ENCODE measurements around the gene TSNAX.
A peak's percentile ranks its signal among the peaks of the same experiment; 100 is the strongest.
"Not testable (repeated sequence)": the region's sequence is repeated elsewhere in the genome, so short reads cannot be mapped to it uniquely, and the experiment has no call there.

Gene TSNAX, protein sequence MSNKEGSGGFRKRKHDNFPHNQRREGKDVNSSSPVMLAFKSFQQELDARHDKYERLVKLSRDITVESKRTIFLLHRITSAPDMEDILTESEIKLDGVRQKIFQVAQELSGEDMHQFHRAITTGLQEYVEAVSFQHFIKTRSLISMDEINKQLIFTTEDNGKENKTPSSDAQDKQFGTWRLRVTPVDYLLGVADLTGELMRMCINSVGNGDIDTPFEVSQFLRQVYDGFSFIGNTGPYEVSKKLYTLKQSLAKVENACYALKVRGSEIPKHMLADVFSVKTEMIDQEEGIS

DNA sequence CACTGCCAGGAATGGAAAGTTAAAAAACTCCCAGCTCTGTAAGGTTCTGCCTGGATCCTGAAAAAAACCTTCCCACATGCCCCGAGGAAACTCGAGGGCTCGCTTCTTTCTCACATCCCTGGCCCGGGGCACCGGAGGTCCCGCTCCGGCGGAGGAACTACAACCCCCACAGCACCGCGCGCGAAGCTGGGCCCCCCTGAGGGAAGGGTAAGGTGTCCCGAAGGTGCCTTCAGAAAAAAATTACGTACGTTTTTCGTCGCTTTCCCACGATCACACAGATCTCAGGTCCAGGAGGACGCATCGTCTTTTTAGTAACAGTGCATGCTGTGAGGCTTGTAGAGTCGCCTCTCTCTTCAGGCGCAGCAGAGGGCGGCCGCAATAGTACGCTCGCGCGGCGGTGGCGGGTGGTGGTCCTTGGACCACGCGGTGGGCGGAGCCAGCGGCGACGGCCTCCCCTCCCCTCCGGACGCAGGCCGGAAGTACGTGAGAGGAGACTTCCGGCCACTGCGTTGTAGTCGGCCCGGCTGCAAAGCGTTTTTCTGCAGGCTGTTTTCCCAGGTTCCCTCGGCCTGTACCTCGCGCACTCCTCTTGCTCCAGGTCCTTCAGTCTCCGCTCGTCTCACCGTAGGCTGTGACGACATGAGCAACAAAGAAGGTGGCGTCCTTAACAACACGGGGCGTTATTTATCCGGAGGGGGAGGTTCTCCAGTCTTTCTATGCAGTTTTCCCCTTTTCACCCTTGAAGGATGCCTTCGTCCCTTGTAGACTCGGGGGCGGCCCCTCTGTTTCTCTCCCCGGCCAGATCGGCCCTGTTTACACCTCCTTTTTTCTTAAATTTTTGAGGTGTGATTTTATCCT lies at the start of gene TSNAX:
TSNAX (plus strand) TSS at position 498 of the 858 bp plus-strand sequence; CDS start at position 640, 142 bp downstream.
- peak; percentile 94 for DNase-seq

DNA sequence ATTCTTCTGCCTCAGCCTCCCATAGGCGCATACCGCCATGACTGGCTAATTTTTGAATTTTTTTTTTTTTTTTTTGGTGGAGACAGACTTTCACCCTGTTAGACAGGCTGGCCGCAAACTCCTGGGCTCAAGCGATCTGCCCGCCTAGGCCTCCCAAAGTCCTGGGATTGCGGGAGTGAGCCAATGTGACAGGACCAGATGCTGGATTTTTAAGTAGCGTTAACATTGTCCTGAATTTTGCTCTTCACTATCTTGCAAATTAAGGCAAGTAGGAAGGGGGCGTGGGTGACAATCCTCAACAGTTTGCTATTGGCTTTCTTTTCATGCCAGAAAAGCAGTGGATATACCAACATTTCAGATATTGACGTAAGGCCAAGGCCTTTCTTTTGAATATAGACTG lies 49.7 kb upstream of the TSNAX start:
- DNase-seq = no peak

DNA sequence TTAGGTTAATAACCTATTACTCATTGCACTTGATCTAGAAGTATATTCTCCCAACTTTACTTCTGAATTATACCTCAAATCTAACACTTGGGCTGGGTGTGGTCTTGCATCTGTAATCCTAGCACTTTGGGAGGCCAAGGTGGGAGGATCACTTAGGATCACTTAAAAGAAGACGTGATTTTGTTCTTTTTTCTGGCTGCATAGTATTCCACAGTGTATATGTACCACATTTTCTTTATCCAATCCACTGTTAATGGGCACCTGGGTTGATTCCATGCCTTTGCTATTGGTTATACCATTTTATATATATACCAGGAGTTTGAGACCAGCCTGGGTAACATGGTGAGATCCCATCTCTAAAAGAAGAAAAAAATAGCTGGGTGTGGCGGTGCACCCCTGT lies 48.5 kb upstream of the TSNAX start:
- no peak for DNase-seq

DNA sequence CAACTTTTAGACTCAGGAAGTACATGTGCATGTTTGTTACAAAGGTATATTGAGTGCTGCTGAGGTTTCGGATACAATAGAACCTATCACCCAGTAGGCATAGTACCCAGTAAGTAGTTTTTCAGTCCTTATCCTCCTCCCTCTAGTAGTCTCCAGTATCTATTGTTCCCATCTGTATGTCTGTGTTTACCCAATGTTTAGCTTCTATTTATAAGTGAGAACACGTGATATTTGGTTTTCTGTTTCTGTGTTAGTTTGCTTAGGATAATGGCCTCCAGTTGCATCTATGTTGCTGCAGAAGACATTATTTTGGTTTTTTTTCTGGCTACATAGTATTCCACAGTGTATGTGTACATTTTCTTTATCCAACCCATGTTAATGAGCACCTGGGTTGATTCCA lies 47.2 kb upstream of the TSNAX start:
- DNase-seq = no peak

DNA sequence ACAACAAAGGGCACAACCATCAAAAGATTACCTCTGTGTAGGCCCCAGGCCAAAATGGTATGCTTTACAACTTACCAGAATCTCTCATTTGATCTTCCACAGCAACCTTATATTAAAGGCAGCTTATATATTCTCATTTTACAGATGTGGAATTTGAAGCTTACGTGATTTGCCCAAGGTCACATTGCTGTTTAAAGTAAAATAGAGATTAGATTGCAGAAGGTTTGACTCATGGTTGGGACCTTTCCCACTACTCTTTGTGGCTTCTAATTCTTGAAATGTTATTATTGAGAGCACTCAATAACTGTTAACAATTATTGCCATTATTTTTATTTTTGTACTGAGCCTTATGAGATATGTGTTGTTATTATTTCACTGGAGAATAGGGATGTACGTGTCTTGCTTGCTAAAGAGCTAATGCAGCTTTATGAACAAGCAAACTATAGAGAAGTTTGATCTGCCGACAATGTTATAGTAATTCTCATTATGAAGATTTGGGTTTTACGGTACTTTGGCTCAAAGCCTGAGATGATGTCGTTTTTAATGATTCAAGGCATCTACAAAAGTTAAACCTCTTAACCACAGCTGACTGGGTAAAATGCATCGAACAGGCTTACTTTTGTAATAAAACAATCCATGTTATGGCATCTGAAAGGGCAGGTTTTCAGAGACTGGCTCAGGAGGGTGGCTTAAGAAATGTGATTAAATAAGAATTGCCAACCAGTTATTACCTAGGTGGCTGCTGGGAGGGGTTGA lies 43.3 kb upstream of the TSNAX start:
- DNase-seq = no peak

DNA sequence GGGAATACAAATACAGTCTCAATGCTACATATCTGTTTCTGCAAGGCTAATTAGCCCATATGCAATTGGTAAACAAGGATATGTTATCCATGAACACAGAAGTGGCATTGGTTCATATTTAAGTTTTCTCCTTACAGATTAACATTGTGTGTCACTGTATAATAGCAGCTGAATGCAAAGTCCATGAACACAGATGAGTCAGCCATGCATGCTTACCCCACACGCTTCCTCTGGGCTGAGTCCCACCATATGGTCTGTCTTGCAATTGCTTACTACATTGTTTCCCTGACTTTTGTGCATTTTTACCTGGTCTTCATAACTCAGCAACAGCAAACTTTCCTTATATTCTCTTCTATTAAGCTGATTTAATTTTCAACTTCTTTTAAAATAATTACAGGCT lies 41.5 kb upstream of the TSNAX start:
- DNase-seq = no peak

DNA sequence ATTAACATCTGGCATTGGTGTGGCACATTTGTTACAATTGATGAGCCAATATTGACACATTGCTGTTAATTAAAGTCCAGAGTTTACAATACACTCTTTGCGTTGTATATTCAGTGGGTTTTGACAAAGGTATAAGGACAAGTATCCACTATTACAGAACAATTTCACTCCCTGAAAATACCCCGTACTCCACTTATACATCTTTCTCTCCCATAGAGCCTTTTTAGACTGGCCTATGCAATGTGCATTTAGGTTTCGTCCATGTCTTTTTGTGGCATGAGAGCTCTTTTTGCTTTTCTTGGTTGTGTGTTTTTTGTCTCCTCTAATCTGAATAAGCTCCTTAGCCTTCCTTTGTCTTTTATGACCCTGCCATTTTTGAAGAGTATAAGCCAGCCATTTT lies 40.6 kb upstream of the TSNAX start:
- no peak for DNase-seq

DNA sequence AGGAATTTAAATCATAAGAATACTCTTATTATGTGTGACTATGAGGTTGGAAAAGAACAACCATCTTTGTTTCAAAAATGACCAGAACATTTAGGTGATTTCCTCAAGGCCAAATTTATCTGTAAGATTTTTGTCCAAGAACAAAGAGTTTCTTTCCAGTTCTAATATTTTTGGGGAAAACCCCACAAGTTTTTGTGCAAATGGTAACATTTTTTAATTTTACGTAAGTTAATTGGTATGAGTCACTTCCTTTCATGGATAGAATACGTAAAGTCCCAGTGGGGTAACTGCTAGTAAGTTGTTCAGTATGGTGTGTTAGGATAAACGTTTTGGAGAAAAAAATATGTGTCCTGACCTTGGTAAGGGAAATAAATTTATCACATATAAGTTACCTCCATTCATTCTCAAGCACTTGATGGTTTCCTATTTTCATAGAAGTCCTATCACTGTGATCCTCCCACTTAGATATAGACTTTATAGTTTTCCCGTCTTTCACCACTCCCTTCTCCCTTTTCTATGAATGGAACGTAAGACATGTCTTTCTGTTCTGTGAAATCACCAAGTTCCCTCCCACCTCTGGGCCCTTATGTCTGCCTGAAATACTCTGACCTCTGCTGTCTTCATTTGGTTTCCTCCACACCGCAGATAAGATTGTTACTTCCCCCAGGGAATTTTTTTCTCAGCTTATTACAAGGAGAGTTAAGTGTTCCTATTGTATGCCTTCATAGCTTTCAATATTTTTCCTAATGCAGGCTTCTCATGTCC lies 34.9 kb upstream of the TSNAX start:
- no peak for DNase-seq

DNA sequence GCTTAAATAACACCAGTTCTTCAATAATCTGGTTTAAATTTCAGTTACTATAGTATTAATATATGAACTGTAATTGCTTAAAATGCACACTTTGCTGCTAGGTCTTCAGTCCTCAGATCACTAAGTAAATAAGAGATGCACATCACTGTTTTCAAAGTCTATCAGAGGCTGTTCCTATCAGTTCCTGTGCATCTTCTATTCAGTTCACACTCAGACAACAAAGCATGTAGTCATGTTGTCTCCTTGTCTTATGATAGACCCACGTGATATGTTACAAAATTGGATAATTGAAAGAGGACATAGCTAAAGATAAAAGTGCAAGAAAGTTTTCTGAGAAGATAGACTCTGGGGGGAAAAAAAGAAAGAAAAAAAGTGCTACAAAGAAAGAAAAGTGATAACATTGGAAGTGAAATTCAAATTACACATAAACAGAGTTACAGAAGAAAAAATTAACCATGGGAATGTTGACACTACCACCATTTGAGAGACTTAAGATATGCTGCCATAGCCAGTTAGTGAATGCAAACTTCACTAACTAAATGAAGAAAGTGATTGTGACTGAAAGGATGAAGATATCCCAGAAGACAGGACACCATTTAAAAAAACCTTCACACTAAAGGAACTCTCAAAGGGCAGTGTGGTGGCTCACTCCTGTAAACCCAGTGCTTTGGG lies 33.9 kb upstream of the TSNAX start:
- DNase-seq = no peak

DNA sequence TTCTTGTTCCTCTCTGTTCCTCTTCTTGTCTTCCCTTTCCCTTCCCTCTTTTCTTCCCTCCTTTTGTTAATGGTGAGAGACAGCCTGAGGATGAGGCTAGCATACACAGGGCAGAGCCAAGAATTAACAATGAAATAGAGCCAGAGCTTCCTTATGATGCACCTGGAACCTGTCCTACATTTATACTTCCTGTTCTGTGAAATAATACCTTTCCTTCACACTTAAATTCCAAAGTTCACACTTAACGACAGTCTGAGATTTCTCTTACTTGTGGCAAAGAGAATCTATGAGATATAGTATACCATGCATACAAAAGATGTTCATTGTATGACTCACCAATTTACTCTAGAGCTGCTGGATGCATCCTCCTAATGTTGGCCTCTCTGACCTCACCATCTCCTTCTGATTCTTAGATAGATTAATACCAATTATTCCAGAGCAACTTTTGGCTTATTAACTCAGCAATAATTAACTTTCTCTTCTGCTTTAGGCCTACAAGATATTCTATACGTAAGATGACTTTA lies 30.8 kb upstream of the TSNAX start:
- no peak for DNase-seq

DNA sequence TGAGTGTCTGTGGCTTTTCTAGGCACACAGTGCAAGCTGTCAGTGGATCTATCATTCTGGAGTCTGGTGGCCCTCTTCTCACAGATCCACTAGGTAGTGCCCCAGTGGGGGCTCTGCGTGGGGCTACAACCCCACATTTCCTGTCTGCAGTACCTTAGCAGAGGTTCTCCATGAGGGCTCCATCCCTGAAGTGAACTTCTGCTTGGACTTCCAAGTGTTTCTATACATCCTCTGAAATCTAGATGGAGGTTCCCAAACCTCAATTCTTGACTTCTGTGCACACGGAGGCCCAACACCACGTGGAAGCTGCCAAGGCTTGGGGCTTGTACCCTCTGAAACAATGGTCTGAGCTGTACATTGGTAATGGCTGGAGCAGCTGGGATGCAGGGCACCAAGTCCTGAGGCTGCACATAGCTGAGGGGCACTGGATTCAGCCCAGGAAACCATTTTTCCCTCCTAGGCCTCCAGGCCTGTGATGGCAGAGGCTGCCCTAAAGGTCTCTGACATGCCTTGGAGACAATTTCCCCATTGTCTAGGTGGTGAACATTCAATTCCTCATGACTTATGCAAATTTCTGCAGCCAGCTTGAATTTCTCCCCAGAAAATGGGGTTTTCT lies 29.2 kb upstream of the TSNAX start:
- DNase-seq = no peak

DNA sequence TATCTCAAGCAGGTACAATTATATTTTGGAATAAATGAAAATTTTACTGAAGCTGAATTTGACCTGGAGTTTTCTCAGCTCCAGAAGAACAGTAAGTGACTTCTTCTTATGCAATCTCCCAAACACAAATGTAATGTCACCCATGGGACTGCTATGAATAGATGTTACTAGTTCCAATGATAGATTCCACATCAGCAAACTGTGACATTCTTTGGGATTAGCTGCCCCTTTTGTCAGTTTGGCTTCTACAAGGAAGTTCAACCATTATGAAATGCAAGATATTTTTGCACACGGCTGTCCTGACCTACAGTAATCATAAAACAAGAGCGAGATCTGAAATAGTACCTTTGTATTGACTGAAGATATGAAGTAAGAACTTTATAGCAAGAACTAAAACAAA lies 27.8 kb upstream of the TSNAX start:
- DNase-seq = no peak

DNA sequence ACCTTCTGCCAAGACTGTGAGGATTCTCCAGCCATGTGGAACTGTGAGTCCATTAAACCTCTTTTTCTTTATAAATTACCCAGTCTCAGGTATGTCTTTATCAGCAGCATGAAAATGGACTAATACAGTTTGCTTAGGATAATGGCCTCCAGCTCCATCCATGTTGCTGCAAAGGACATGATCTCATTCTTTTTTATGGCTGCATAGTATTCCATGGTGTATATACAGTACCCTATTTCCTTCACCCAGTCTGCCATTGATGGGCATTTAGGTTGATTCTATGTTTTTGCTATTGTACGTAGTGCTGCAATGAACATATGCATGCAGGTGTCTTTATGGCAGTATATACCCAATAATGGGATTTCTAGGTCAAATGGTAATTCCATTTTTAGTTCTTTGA lies 25.3 kb upstream of the TSNAX start:
- DNase-seq = not testable (repeated sequence)

DNA sequence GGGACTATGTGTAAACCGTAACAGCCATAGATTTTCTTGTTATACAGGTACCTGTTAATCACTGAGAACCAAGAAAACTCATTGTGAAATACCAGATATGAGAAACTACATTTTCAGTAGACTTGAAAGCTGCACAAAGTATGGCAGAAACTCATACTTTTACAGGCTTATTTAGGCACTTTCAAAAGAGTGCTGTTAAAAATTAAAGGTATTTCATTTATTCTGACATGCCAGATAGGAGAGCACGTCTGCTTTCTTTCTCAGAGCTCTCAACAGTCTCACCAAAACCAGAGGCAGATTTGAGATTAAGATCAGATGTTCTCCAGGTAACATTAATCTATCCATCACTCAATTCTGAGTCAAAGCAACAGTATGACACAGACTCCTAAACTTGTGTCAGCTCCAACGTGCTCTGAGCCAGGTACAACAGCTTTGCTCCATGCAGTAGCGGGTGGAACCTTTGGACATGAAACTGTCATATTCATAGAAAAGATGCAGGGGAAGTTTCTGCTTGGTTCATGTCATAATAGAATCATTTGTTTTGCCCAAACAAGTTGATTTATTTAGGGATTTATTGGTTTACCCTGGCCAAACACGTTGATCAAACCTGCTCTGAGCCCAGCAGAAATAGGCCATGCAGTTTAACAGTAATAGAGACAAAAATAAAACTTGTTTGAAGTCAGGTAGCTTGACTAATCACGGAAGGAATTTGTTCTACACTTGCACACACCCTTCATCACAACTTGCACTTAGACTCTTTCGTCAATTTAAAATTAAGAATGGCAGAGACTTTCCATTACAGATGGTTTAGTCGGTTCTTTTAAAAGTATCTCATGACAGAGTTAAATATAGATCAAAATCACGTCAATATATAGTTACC lies 20.8 kb upstream of the TSNAX start:
- DNase-seq = no peak

DNA sequence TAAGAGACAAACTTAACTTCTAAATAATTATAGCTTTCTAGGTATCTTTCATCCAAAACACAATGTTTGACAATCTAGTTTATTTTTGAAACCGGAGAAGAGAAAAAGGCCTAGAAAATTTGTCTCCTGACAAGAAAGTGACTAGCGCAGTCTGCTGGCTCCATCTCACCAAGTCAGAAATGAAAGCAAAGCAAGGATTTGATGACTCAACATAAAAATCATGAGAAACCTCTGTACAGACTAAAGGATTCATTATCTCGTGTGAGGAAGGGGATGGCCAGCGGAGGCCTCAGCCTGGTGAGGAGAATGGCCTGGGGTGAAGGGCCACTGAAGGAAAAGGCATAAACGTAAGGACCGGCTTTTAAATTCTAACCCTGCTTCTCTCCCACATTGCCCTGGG lies 20.0 kb upstream of the TSNAX start:
- DNase-seq = no peak

DNA sequence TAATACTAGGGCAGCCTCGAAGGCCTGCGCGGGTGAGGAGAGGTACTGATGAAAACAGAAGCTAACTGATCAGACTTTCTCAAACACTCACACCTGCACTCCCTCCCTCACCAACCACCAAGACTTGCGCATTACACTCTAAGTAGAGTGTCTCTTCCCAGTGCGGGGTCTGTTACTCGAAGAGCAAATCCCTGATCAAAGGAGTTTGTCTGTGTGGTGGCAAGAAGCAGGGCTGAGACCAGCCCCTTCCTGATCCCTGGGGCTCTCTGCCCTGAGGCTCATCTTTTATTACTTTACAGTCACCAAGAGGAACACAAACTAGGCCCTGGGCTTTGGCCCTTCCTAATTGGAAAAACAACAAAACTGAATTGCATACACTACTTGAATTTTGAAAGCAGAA lies 19.5 kb upstream of the TSNAX start:
- no peak for DNase-seq

DNA sequence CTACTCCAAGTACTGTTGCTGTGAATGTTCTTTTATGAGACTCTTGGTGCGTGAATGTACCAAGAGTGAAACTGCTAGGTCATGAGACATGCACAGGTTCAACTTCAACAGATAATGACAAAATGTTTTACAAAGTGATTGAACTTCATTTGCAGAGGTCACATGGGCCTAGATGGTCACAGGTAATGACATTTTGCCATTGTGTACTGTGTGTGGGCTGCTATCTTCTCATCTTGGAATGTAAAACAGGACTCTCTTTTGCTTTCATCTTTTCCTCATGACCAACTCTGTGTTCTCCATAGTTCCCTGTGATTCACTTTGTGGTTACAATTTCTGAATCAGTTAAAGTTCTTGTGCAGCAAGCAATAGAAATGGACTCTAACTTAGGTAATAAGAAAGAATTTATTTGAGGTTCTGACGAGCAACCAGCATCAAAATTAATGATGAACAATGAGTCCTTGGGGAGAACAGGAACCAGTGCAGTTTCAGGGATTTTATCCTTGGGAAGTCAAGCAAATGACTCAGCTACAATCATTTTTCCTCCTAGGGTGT lies 16.2 kb upstream of the TSNAX start:
- DNase-seq = no peak

DNA sequence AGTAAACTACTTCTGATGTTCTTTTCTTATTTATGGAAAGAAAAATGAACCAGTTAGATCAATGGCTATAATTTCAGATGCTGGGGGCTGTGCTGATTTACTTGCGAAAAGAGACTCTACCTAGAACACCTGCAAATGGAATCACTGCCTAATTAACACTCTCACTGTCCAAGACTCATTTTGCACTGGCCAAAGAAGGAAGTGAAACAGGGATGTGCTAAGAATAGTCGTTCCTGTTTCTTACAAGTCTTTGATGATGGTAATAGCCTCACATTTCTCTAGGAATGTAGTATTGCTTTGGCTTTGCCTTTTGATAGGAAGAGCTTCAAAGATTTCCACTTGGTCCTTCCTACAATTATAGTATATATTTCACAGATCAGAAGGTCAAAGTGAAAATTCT lies 12.7 kb upstream of the TSNAX start:
- no peak for DNase-seq

DNA sequence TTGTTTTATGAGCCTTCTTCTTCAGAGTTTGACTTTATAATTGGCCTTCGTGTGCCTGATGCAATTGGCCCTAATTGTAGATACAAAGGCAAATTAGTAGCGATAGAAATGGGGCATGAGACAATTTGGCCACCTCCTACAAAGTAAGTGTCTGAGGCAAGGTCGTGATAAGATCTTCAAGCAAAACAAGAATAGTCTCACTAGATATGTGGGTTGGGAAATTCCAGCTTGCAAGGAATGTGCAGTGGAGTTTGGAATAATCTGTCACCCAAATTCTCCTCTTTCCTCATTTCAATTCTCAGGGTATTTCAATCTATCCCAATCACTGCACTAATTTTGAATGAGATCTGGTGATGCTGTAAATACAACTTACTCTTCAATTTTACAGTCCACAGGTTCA lies 11.4 kb upstream of the TSNAX start:
- no peak for DNase-seq

DNA sequence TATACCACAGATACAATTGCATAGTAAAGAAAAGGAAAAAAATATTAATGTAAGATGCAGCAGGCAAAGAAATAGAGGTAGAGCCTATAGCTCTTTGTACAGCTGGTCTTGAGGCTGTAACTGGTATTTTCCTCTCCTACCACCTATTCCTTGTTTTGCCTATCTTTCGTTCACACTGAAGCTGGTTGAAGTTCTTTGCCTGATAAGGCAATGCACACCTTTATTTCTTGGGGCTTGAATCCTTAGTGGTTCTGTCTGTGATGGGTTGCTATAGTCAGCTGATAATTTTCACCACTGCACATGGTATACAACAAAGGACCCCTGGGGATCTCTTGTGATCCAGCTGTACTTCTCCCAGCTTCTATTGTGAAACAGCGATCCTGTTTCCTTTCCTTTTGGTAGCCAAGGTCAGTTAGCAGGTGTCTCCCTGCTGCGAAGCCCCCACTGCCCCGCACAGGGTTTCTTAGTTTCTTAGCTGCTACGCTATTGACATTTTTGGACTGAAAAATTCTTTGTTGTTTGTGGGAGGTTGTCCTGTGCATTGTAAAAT lies 9.9 kb upstream of the TSNAX start:
- DNase-seq = no peak

Data from activated CD8-positive, alpha-beta memory T cell treated with anti-CD3 and anti-CD28 coated beads, Interleukin-2, amount 50 U/mL, for 48 hours (primary cell).